NAMALWA (cell line): ENCODE data around the gene POU4F1.
A peak's percentile ranks its signal among the peaks of the same experiment; 100 is the strongest.

ENCODE experiments used
- DNase-seq: peaks from one replicate; pipeline ENCODE4 v3.0.0-alpha.2; 2015; ENCODE audit warnings: low spot score

The POU4F1 gene

GRCh38 chr13:78592584-78592983 lies 10.8 kb downstream of the POU4F1 start:
- DNase-seq = no peak

- DNase-seq = peak; percentile 51
Measured at GRCh38 chr13:78589206-78589605, 14.1 kb downstream of the POU4F1 start.

- DNase-seq = no peak
Measured at GRCh38 chr13:78587395-78587794, 16.0 kb downstream of the POU4F1 start.

- DNase-seq = peak; percentile 57
Measured at GRCh38 chr13:78586706-78587105, 16.6 kb downstream of the POU4F1 start.

GRCh38 chr13:78576261-78576660 lies 27.1 kb downstream of the POU4F1 start:
- no peak for DNase-seq

- DNase-seq = no peak
Measured at GRCh38 chr13:78572459-78572858, 30.9 kb downstream of the POU4F1 start.

GRCh38 chr13:78569029-78569428 lies 34.3 kb downstream of the POU4F1 start:
- no peak for DNase-seq

- no peak for DNase-seq
Measured at GRCh38 chr13:78566631-78567030, 36.7 kb downstream of the POU4F1 start.

GRCh38 chr13:78562237-78562889 lies 41.0 kb downstream of the POU4F1 start:
- peak; percentile 57 for DNase-seq
